NCI-H82 treated with DMSO at 0.1 percent for 48 hours (cell line): ENCODE data around the gene DIAPH2.
A peak's percentile ranks its signal among the peaks of the same experiment; 100 is the strongest.

Experiments
- DNase-seq: peaks from one replicate; lab custom pipeline; 2025; ENCODE audit not compliant: unreplicated experiment; lab: John Stamatoyannopoulos, UW

The DIAPH2 gene

GRCh38 chrX:97633798-97634197 is 949.2 kb downstream of the DIAPH2 start:
- no peak for DNase-seq

GRCh38 chrX:97636473-97637140 is 952.0 kb downstream of the DIAPH2 start:
- no peak for DNase-seq

GRCh38 chrX:97637289-97637688 is 952.6 kb downstream of the DIAPH2 start:
- no peak for DNase-seq

GRCh38 chrX:97638621-97639020 is 954.0 kb downstream of the DIAPH2 start:
- DNase-seq: peak; percentile 50

GRCh38 chrX:97639526-97639925 is 954.9 kb downstream of the DIAPH2 start:
- DNase-seq: peak; percentile 80
